LNCAP (cell line): ENCODE measurements around the gene SRRM3.
A peak's percentile ranks its signal among the peaks of the same experiment; 100 is the strongest.

Source experiments
- CTCF ChIP-seq: fragments of 450-650 bp; IDR thresholded peaks from 2 replicates; pipeline ENCODE4 v1.5.1; 2017; ENCODE audit warnings: mild to moderate bottlenecking

SRRM3 gene

GRCh38 chr7:76283254-76284159 lies 81.8 kb downstream of the SRRM3 start:
- TF ChIP-seq CTCF, result no peak

- TF ChIP-seq CTCF, result no peak
Measured at GRCh38 chr7:76285604-76286374, 84.1 kb downstream of the SRRM3 start.

GRCh38 chr7:76286842-76287403 lies 85.2 kb downstream of the SRRM3 start:
- TF ChIP-seq CTCF, result no peak

GRCh38 chr7:76291351-76292212 lies 89.9 kb downstream of the SRRM3 start:
- peak; percentile 92 for TF ChIP-seq CTCF

- TF ChIP-seq CTCF, result no peak
Measured at GRCh38 chr7:76292213-76292573, 90.5 kb downstream of the SRRM3 start.

- no peak for TF ChIP-seq CTCF
Measured at GRCh38 chr7:76293407-76293901, 91.8 kb downstream of the SRRM3 start.
